ENCODE results near the gene CGA.

- TF ChIP-seq POLR2AphosphoS5 (IDR thresholded peaks at IDR 0.05) (no peak), CTCF (IDR thresholded peaks at IDR 0.05) (no peak)
These were observed 20.7 kb downstream of the CGA start for GRCh38 chr6:87074101-87074621.
